ENCODE data around the gene CARNS1. TPM values are rescaled to one million over a fixed set of nuclear protein-coding genes. Genes with fewer than 3 reads are reported as not detected.

CARNS1 gene
- total and polyA plus RNA-seq, 2 of the 13 experiments (the other 11 are each of a cell fraction or from before 2014, with no cell fraction given), result not detected

- TF ChIP-seq SNRNP70 (IDR thresholded peaks at IDR 0.05; ENCODE audit: low read depth, low read length), result no peak
- no peak for TF ChIP-seq HNRNPUL1 (IDR thresholded peaks at IDR 0.05; ENCODE audit: low read depth, low read length)
- TF ChIP-seq ZNF775 (CRISPR knock-in tag; IDR thresholded peaks at IDR 0.05; ENCODE audit: borderline replicate concordance), result no peak
- no peak for TF ChIP-seq ZBTB49 (CRISPR knock-in tag; IDR thresholded peaks at IDR 0.05; ENCODE audit: borderline replicate concordance)
- TF ChIP-seq SP5 (CRISPR knock-in tag; IDR thresholded peaks at IDR 0.05; ENCODE audit: borderline replicate concordance, low read depth), result no peak; the same call in 1 of the 2 replicates
- TF ChIP-seq GATAD1 (CRISPR knock-in tag; IDR thresholded peaks at IDR 0.05), result peak; percentile 77
- no peak for TF ChIP-seq HMGXB3 (CRISPR knock-in tag; IDR thresholded peaks at IDR 0.05; ENCODE audit: borderline replicate concordance)
- no peak for TF ChIP-seq ZNF83 (CRISPR knock-in tag; IDR thresholded peaks at IDR 0.05; ENCODE audit: borderline replicate concordance)
- no peak for TF ChIP-seq TIGD3 (CRISPR knock-in tag; IDR thresholded peaks at IDR 0.05; ENCODE audit: borderline replicate concordance)
- 0 out of 2 replicates have a peak, but pooled peaks have one; percentile 4 for TF ChIP-seq ZBTB20 (CRISPR knock-in tag; IDR thresholded peaks at IDR 0.05; ENCODE audit: borderline replicate concordance, low read depth)
- TF ChIP-seq CEBPG (CRISPR knock-in tag; IDR thresholded peaks at IDR 0.05), result peak; percentile 69
- TF ChIP-seq ZKSCAN8 (CRISPR knock-in tag; IDR thresholded peaks at IDR 0.05; ENCODE audit: borderline replicate concordance), result no peak; the same call in 1 of the 2 replicates
- TF ChIP-seq IRF1 (CRISPR knock-in tag; IDR thresholded peaks at IDR 0.05; ENCODE audit: low read depth), result no peak
- no peak for TF ChIP-seq RFX1 (IDR thresholded peaks at IDR 0.05)
- no peak for TF ChIP-seq CEBPZ (IDR thresholded peaks at IDR 0.05; ENCODE audit: low read length)
- peak; percentile 19; the same call in 1 of the 2 replicates for TF ChIP-seq ZNF788 (CRISPR knock-in tag; IDR thresholded peaks at IDR 0.05; ENCODE audit: borderline replicate concordance)
Observed at GRCh38 chr11:67463680-67464410, 48.4 kb downstream of the CARNS1 start (continued).
